Stimulated activated CD8-positive, alpha-beta memory T cell treated with anti-CD3 and anti-CD28 coated beads, Interleukin-4, amount 100 ng/mL, for 4 hours (primary cell): ENCODE data around the gene TFAP2E.
"Not testable (repeated sequence)": the region's sequence is repeated elsewhere in the genome, so short reads cannot be mapped to it uniquely, and the experiment has no call there.

ENCODE experiments used
- DNase-seq, 2 donors: peaks; one replicate each; pipeline ENCODE4 v3.0.0-alpha.2; 2020; ENCODE audit warnings: low read depth in 2 of 2, low spot score in 1 of 2

TFAP2E gene

GRCh38 chr1:35572296-35572695 is 818 bp upstream of the TFAP2E start:
- DNase-seq = no peak

- no peak for DNase-seq
These were observed 1.1 kb downstream of the TFAP2E start for GRCh38 chr1:35574125-35574654.

GRCh38 chr1:35574655-35575415 is 1.7 kb downstream of the TFAP2E start:
- no peak for DNase-seq

GRCh38 chr1:35575416-35575958 is 2.4 kb downstream of the TFAP2E start:
- no peak for DNase-seq

- no peak for DNase-seq
These were observed 3.1 kb downstream of the TFAP2E start for GRCh38 chr1:35576061-35576765.

GRCh38 chr1:35576766-35577070 is 3.6 kb downstream of the TFAP2E start:
- not testable (repeated sequence) for DNase-seq

DNA sequence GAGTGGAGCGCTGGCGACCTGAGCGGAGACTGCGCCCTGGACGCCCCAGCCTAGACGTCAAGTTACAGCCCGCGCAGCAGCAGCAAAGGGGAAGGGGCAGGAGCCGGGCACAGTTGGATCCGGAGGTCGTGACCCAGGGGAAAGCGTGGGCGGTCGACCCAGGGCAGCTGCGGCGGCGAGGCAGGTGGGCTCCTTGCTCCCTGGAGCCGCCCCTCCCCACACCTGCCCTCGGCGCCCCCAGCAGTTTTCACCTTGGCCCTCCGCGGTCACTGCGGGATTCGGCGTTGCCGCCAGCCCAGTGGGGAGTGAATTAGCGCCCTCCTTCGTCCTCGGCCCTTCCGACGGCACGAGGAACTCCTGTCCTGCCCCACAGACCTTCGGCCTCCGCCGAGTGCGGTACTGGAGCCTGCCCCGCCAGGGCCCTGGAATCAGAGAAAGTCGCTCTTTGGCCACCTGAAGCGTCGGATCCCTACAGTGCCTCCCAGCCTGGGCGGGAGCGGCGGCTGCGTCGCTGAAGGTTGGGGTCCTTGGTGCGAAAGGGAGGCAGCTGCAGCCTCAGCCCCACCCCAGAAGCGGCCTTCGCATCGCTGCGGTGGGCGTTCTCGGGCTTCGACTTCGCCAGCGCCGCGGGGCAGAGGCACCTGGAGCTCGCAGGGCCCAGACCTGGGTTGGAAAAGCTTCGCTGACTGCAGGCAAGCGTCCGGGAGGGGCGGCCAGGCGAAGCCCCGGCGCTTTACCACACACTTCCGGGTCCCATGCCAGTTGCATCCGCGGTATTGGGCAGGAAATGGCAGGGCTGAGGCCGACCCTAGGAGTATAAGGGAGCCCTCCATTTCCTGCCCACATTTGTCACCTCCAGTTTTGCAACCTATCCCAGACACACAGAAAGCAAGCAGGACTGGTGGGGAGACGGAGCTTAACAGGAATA is 4.2 kb downstream of the TFAP2E start:
- DNase-seq = peak; percentile 25 to 38

DNA sequence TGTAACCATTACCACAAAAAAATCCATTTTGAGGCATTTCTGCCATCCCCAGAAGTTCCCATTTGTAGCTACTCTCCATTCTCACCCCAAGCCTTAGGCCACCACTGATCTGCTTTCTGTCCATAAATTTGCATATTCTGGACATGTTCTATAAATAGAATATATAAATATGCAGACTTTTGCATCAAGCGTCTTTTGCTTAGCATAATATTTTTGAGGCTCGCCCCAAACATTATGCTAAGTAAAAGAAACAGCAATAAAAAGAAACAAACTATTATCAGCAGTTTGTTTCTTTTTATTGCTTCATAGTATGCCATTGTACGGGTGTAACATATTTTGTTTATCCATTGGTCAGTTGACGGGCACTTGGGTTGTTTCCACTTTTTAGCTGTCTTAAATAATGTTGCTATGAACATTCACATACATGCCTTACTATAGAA is 7.9 kb downstream of the TFAP2E start:
- no peak for DNase-seq

GRCh38 chr1:35581621-35582020 is 8.5 kb downstream of the TFAP2E start:
- DNase-seq = not testable (repeated sequence)

GRCh38 chr1:35585281-35585680 is 12.2 kb downstream of the TFAP2E start:
- DNase-seq = no peak

DNA sequence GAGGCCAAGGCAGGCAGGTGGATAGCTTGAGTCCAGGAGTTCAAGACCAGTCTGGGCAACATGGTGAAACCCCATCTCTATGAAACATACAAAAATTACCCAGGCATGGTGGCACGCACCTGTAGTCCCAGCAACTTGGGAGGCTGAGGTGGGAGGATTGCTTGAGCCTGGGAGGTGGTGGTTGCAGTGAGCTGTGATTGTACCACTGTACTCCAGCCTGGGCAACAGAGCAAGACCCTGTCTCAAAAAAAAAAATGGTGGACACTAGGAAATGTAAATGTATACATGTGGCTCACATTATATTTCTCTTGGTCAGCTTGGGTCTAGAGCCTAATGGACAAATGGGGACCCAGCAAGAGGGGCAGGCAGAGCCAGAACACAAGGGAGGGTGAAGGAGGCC is 12.7 kb downstream of the TFAP2E start:
- DNase-seq = not testable (repeated sequence)

- no peak for DNase-seq
These were observed 13.7 kb downstream of the TFAP2E start for GRCh38 chr1:35586808-35587207.

DNA sequence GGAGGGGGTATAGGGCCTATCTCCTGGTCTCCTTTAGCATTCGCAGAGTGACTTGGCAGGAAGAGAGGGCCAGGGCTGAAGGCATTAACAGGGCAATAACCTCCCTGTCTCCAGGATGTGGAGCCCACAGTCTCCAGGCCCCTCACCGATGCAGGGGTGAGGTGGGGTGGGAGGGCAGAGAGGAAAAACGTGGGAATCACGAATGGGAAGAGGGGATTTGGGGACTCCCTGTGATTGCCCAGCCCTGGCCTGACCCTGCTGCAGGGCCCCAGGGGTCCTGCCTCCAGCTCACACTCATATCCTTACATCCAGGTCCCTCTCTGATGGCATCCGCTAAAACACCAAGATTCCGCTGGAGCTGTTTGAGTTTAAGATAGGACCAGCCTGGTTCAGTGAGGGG is 14.6 kb downstream of the TFAP2E start:
- no peak for DNase-seq

DNA sequence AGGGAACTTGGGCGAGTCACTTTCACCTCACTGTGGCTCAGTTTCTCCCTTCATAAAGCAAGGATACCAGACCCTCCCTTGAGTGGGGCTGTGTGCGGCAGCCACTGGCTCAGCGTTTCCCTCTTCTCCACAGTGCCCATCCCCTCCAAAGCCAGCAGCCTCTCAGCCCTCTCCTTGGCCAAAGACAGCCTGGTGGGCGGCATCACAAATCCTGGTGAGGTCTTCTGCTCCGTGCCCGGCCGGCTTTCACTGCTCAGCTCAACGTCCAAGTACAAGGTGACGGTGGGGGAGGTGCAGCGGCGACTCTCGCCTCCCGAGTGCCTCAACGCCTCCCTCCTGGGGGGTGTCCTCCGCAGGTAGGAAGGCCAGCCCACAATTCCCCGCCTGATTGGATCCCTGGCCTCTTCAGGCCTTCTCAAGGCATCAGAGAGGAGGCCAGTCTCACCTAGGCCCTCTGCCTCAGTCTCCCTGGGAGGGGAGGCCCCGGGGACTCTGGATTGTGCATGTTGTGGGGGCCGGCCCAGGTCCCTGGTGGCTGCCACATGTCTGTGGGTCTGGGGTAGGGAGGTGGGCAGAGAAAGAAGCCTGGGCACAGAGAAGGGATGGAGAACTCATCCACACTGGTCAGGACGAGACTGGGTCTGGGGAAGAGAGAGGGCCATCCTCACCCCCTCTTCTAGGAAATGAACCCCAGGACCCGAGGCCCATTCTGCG is 15.2 kb downstream of the TFAP2E start:
- DNase-seq = no peak

- DNase-seq = no peak
These were observed 16.7 kb downstream of the TFAP2E start for GRCh38 chr1:35589516-35590427.

GRCh38 chr1:35590476-35591040 is 17.4 kb downstream of the TFAP2E start:
- DNase-seq = no peak

GRCh38 chr1:35591211-35591610 is 18.1 kb downstream of the TFAP2E start:
- no peak for DNase-seq

- DNase-seq = no peak
These were observed 20.1 kb downstream of the TFAP2E start for GRCh38 chr1:35592991-35593769.
